HepG2 (cell line): ENCODE results near the gene JMY. TPM values are rescaled to one million over a fixed set of nuclear protein-coding genes. Genes with fewer than 3 reads are reported as not detected.

Experiments used
- CEBPB ChIP-seq: IDR thresholded peaks from 2 replicates; pipeline ENCODE4 v1.6.1; 2011; ENCODE audit warnings: low read depth, low read length, improper control_type of control experiment, borderline replicate concordance
- CEBPG ChIP-seq: IDR thresholded peaks from 2 replicates; pipeline ENCODE4 v1.6.1; 2016
- DR1 ChIP-seq: sonication (generic); formaldehyde crosslinking; IDR thresholded peaks from 2 replicates; pipeline ENCODE4 v1.8.0; 2021; ENCODE audit warnings: mild to moderate bottlenecking, missing genetic modification reagents, inconsistent platforms
- FOXA3 ChIP-seq: IDR thresholded peaks from 2 replicates; pipeline ENCODE4 v1.6.1; 2016; ENCODE audit warnings: missing genetic modification reagents, missing compliant biosample characterization
- HNF4A ChIP-seq: sonication (generic); formaldehyde crosslinking; IDR thresholded peaks from 2 replicates; pipeline ENCODE4 v1.4.0; 2020; ENCODE audit warnings: missing genetic modification reagents
- KDM1A ChIP-seq: IDR thresholded peaks from 2 replicates; pipeline ENCODE4 v1.6.1; 2016; ENCODE audit warnings: missing compliant biosample characterization
- NFYC ChIP-seq: IDR thresholded peaks from 2 replicates; pipeline ENCODE4 v1.6.1; 2016; ENCODE audit warnings: missing genetic modification reagents, missing compliant biosample characterization
- NR2C2 ChIP-seq: sonication (generic); formaldehyde crosslinking; IDR thresholded peaks from 2 replicates; pipeline ENCODE4 v1.4.0; 2020; ENCODE audit warnings: missing genetic modification reagents, mild to moderate bottlenecking, moderate library complexity, borderline replicate concordance
- NR2F1 ChIP-seq, 2 experiments: fragments of 450-650 bp in 1 of 2; formaldehyde crosslinking in 1 of 2; IDR thresholded peaks; 2 replicates each; pipeline versions ENCODE4 v1.5.0 to v1.6.1; 2016 to 2020; ENCODE audit warnings: mild to moderate bottlenecking in 1 of 2, missing compliant biosample characterization in 1 of 2, missing genetic modification reagents in 1 of 2, moderate library complexity in 1 of 2
- NR2F6 ChIP-seq, 2 experiments: IDR thresholded peaks; 2 replicates each; pipeline ENCODE4 v1.6.1; 2016; ENCODE audit warnings: antibody characterized with exemption in 1 of 2, mild to moderate bottlenecking in 1 of 2
- RXRB ChIP-seq: IDR thresholded peaks from 2 replicates; pipeline ENCODE4 v1.6.1; 2016; ENCODE audit warnings: borderline replicate concordance, missing genetic modification reagents, missing compliant biosample characterization
- TCF7L2 ChIP-seq: IDR thresholded peaks from 2 replicates; pipeline ENCODE4 v1.6.1; 2011; ENCODE audit warnings: mild to moderate bottlenecking, low read depth, low read length, moderate library complexity
- TEAD3 ChIP-seq: optimal IDR thresholded peaks from 2 replicates; pipeline ENCODE3; 2016; ENCODE audit warnings: borderline replicate concordance
- ZBTB8A ChIP-seq: sonication (generic); formaldehyde crosslinking; IDR thresholded peaks from 2 replicates; pipeline ENCODE4 v1.4.0; 2020; ENCODE audit warnings: mild to moderate bottlenecking, low read depth, missing genetic modification reagents, borderline replicate concordance
- ZNF331 ChIP-seq: sonication (generic); formaldehyde crosslinking; IDR thresholded peaks from 2 replicates; pipeline ENCODE4 v1.4.0; 2020; ENCODE audit warnings: missing genetic modification reagents
- ZNF354B ChIP-seq: sonication (generic); formaldehyde crosslinking; IDR thresholded peaks from 2 replicates; pipeline ENCODE4 v1.8.0; 2022; ENCODE audit warnings: mild to moderate bottlenecking, missing genetic modification reagents
- ZNF362 ChIP-seq: sonication (generic); formaldehyde crosslinking; IDR thresholded peaks from 2 replicates; pipeline ENCODE4 v1.4.0; 2020; ENCODE audit warnings: missing genetic modification reagents, mild to moderate bottlenecking, borderline replicate concordance
- ZNF781 ChIP-seq: sonication (generic); formaldehyde crosslinking; IDR thresholded peaks from 2 replicates; pipeline ENCODE4 v1.5.1; 2020; ENCODE audit warnings: borderline replicate concordance, mild to moderate bottlenecking, missing genetic modification reagents; ENCODE audit errors: not compliant biosample characterization
- ZZZ3 ChIP-seq: sonication (generic); formaldehyde crosslinking; IDR thresholded peaks from 2 replicates; pipeline ENCODE4 v1.4.0; 2020; ENCODE audit warnings: missing genetic modification reagents, mild to moderate bottlenecking, borderline replicate concordance
- polyA plus RNA-seq, 8 experiments: library from polyadenylated mRNA; depleted of rRNA in 3 of 8; stranded (reverse) in 7 of 8; unstranded in 1 of 8; fragments of >200 nt; fragmentation: Illumina TruSeq in 4 of 8; extraction: Trizol in 4 of 8; gene quantifications; 2 replicates each; pipeline versions ENCODE4 v1.2.1 to v1.2.3, GENCODE V29; 2011 to 2016; ENCODE audit warnings: low read depth in 4 of 8, missing spikeins in 1 of 8, mixed read lengths in 1 of 8; ENCODE audit not compliant: insufficient read depth in 1 of 8
- total RNA-seq, 5 experiments: library from RNA; depleted of rRNA; stranded (reverse); fragments of >200 nt; fragmentation: Illumina TruSeq; extraction: Trizol; gene quantifications; 2 replicates each; pipeline ENCODE4 v1.2.3, GENCODE V29; 2016; ENCODE audit warnings: low read depth in 1 of 5
- TF ChIP-seq, protein P1 (sequence below): IDR thresholded peaks from 2 replicates; pipeline ENCODE4 v1.4.0; 2020; ENCODE audit warnings: mild to moderate bottlenecking, missing genetic modification reagents
- TF ChIP-seq, protein P2 (sequence below): sonication (generic); formaldehyde crosslinking; IDR thresholded peaks from 2 replicates; pipeline ENCODE4 v1.8.0; 2022; ENCODE audit warnings: missing genetic modification reagents, mild to moderate bottlenecking, moderate library complexity, borderline replicate concordance
- TF ChIP-seq, protein P3 (sequence below): sonication (generic); formaldehyde crosslinking; IDR thresholded peaks from 2 replicates; pipeline ENCODE4 v1.8.1; 2023; ENCODE audit warnings: missing genetic modification reagents, inconsistent platforms, borderline replicate concordance

Gene JMY
- total and polyA plus RNA-seq, 2 of the 13 experiments (the other 11 are each of a cell fraction or from before 2014, with no cell fraction given): 4.0 to 4.2 TPM

DNA sequence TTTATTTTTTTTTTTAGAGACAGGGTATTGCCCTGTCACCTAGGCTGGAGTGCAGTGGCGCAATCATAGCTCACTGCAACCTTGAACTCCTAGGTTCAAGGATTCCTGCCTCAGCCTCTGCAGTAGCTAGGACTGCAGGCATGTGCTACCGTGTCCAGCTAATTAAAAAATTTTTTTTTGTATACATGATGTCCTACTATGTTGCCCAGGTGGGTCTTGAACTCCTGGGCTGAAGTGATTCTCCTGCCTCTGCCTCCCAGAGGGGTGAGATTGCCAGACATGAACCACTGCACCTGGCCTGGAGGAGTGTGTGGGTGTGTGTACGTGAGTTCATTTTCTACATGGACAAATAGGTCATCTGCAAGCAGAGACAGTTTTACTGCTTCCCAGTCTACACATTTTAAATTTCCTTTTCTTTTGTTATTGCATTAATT, 33.8 kb downstream of the JMY start (continued):
- TF ChIP-seq, protein P1, sequence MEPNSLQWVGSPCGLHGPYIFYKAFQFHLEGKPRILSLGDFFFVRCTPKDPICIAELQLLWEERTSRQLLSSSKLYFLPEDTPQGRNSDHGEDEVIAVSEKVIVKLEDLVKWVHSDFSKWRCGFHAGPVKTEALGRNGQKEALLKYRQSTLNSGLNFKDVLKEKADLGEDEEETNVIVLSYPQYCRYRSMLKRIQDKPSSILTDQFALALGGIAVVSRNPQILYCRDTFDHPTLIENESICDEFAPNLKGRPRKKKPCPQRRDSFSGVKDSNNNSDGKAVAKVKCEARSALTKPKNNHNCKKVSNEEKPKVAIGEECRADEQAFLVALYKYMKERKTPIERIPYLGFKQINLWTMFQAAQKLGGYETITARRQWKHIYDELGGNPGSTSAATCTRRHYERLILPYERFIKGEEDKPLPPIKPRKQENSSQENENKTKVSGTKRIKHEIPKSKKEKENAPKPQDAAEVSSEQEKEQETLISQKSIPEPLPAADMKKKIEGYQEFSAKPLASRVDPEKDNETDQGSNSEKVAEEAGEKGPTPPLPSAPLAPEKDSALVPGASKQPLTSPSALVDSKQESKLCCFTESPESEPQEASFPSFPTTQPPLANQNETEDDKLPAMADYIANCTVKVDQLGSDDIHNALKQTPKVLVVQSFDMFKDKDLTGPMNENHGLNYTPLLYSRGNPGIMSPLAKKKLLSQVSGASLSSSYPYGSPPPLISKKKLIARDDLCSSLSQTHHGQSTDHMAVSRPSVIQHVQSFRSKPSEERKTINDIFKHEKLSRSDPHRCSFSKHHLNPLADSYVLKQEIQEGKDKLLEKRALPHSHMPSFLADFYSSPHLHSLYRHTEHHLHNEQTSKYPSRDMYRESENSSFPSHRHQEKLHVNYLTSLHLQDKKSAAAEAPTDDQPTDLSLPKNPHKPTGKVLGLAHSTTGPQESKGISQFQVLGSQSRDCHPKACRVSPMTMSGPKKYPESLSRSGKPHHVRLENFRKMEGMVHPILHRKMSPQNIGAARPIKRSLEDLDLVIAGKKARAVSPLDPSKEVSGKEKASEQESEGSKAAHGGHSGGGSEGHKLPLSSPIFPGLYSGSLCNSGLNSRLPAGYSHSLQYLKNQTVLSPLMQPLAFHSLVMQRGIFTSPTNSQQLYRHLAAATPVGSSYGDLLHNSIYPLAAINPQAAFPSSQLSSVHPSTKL (CRISPR knock-in tag): peak; percentile 48
- TF ChIP-seq KDM1A (no peak), HNF4A (peak; percentile 71), NFYC (no peak), ZBTB8A (CRISPR knock-in tag) (no peak), CEBPG (CRISPR knock-in tag) (peak; percentile 64), NR2C2 (CRISPR knock-in tag) (peak; percentile 76), ZNF331 (no peak), DR1 (CRISPR knock-in tag) (no peak), ZZZ3 (CRISPR knock-in tag) (no peak), ZNF362 (CRISPR knock-in tag) (no peak), FOXA3 (CRISPR knock-in tag) (peak; percentile 16; the same call in 1 of the 2 replicates), RXRB (CRISPR knock-in tag) (no peak), NR2F1 (CRISPR knock-in tag; IDR thresholded peaks at IDR 0.05) (peak in 1 of 2 experiments; percentile 67; a peak in 1 of 4 replicates), TEAD3 (peak; percentile 19), NR2F6 (IDR thresholded peaks at IDR 0.05) (no peak), NR2F6 (CRISPR knock-in tag; IDR thresholded peaks at IDR 0.05) (peak; percentile 37; the same call in 1 of the 2 replicates), CEBPB (peak; percentile 78), TCF7L2 (no peak), ZNF781 (no peak), ZNF354B (CRISPR knock-in tag) (no peak)
- TF ChIP-seq, protein P2, sequence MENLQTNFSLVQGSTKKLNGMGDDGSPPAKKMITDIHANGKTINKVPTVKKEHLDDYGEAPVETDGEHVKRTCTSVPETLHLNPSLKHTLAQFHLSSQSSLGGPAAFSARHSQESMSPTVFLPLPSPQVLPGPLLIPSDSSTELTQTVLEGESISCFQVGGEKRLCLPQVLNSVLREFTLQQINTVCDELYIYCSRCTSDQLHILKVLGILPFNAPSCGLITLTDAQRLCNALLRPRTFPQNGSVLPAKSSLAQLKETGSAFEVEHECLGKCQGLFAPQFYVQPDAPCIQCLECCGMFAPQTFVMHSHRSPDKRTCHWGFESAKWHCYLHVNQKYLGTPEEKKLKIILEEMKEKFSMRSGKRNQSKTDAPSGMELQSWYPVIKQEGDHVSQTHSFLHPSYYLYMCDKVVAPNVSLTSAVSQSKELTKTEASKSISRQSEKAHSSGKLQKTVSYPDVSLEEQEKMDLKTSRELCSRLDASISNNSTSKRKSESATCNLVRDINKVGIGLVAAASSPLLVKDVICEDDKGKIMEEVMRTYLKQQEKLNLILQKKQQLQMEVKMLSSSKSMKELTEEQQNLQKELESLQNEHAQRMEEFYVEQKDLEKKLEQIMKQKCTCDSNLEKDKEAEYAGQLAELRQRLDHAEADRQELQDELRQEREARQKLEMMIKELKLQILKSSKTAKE (CRISPR knock-in tag): no peak
- TF ChIP-seq, protein P3, sequence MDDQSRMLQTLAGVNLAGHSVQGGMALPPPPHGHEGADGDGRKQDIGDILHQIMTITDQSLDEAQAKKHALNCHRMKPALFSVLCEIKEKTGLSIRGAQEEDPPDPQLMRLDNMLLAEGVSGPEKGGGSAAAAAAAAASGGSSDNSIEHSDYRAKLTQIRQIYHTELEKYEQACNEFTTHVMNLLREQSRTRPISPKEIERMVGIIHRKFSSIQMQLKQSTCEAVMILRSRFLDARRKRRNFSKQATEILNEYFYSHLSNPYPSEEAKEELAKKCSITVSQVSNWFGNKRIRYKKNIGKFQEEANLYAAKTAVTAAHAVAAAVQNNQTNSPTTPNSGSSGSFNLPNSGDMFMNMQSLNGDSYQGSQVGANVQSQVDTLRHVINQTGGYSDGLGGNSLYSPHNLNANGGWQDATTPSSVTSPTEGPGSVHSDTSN: no peak
